AG09309 (cell line): Measurements from ENCODE around the gene RD3L.

Experiments
- DNase-seq: peaks from one replicate; pipeline ENCODE4 v3.0.0-alpha.2; 2010; ENCODE audit warnings: low read depth
- H3K4me3 ChIP-seq: 2 replicates; pipeline ENCODE4 v1.5.1; 2011; ENCODE audit warnings: mild to moderate bottlenecking, low read depth, low read length, moderate library complexity; ENCODE audit not compliant: control insufficient read depth
- TF ChIP-seq, protein P1 (sequence below): IDR thresholded peaks from 2 replicates; pipeline ENCODE4 v1.5.1; 2011; ENCODE audit warnings: mild to moderate bottlenecking, low read depth, low read length, inconsistent platforms; ENCODE audit not compliant: insufficient read depth, control insufficient read depth; ENCODE audit errors: missing control alignments

Gene RD3L

DNA sequence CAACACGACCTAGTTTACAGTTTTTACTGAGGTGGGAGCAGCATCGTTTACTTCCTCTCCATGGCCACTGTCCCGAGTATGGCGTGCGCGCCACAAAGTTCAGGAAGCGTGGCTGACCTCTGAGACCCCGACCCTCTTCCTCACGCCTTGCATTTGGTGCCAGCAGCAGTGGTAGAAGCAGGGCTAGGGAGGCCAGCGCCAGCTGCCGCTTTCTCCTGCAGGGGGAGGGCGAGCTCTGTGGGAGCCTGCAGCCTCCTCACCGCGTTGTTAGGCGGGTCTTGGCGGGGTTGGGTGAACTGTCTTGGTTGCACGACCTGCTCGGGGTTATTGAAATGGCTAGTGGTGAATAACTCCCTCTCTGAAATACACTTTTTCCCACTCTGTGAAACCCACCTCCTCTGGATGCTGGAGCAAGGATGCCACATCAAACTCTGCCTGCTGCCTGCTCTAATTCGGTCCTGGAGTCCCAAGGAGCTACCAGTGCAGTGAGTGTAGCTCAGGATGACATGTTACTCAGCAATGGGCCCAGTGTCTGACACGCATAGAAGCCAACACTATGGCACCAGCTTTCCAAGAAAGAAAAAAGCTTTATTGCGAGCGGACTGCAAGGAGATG lies 36.4 kb downstream of the RD3L start:
- H3K4me3 ChIP-seq, result no peak overlapping the region
- DNase-seq, result no peak
- TF ChIP-seq, protein P1, sequence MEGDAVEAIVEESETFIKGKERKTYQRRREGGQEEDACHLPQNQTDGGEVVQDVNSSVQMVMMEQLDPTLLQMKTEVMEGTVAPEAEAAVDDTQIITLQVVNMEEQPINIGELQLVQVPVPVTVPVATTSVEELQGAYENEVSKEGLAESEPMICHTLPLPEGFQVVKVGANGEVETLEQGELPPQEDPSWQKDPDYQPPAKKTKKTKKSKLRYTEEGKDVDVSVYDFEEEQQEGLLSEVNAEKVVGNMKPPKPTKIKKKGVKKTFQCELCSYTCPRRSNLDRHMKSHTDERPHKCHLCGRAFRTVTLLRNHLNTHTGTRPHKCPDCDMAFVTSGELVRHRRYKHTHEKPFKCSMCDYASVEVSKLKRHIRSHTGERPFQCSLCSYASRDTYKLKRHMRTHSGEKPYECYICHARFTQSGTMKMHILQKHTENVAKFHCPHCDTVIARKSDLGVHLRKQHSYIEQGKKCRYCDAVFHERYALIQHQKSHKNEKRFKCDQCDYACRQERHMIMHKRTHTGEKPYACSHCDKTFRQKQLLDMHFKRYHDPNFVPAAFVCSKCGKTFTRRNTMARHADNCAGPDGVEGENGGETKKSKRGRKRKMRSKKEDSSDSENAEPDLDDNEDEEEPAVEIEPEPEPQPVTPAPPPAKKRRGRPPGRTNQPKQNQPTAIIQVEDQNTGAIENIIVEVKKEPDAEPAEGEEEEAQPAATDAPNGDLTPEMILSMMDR, result no peak

DNA sequence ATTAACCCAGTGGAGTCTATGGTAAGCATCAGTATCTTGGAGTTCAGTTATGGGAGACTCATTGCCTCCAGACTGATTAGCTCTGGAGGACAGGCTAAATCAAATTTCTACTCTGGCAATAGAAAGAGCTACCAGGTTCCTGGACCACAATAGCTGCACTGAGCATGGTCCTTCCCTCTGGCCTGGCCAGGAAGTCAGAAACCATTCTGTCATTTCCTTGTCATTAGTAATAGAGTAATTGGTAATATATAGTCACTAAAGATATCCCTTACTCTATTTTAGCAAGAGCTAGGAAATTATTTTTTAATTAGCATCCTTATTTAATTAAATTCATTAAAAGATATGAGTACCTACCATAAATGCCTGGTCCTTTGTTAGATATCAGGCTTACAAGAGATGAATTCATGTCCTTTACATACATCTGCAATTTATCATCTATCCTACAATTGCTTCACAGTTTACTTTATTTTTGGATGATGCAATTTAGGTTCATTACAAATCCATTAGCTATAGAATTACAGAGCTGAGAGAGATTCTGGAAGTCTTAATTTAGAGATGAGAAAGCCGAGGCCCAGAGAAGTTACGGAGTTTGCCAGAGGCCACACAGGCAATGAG lies 37.7 kb downstream of the RD3L start:
- TF ChIP-seq, protein P1, result no peak
- DNase-seq, result no peak
- H3K4me3 ChIP-seq, result no peak overlapping the region

DNA sequence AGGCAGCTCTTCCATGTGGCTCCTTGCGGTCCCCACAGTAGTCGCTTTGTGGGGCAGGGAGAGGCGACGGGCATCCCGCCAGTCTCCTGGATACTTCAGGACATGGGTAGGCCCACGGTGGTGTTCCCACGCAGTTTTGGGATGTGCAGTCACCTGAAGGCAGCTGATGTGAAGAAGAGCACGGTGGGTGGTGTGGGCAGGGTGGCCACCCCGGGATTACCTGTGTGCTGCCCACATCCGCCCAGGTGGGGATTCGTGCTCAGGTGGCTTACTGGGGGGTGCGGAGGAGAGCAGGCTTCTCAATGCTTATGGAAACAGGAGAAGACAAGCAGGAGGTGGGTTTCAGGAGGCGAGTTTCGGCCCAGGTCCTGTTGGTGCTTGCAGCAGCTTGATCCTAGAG lies 42.5 kb downstream of the RD3L start:
- no peak for DNase-seq
- TF ChIP-seq, protein P1, result no peak
- H3K4me3 ChIP-seq, result no peak overlapping the region

DNA sequence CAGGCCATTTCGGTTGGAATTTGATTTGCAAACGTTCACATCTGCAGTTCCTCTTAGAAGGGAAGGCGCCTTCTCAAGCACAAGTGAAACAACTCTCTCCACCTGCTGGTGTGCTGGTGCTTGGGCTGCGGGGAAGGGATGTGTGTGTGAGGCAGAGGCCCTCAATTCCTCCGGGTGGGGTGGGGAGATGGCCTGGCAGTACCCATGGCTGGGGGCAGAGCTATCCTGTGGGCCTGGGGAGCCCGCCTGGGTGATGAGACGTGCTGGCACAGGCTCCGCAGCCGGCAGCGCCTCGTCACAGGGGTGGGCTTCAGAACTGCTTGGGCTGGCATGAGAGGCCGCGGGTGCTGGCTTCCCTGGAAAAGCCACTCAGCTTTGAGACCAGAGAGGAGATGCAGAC lies 43.0 kb downstream of the RD3L start:
- TF ChIP-seq, protein P1, result no peak
- DNase-seq, result no peak

DNA sequence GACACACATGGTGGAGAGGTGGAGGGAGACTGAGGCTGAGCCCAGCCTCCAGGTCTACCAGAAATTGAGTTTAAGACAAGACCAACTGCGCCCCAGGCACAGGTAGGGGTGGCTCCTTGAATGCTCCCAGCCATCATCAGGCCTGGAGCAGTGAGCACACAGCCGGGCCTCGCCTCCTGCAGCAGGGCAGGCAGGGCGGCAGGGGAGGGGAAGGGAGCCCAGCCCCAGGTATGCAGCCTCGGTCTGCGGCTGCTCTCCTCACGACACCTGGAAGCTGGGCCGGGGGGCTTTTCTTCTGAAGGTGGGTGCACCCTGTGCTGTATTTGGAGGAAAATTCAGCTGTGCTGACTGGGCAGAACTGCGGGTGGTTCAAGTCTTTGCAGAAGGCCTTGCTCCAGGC lies 43.6 kb downstream of the RD3L start:
- no peak overlapping the region for H3K4me3 ChIP-seq
- no peak for DNase-seq
- TF ChIP-seq, protein P1, result no peak

More for the DNA sequence above, 43.0 kb downstream of the RD3L start:
- H3K4me3 ChIP-seq, result no peak overlapping the region

DNA sequence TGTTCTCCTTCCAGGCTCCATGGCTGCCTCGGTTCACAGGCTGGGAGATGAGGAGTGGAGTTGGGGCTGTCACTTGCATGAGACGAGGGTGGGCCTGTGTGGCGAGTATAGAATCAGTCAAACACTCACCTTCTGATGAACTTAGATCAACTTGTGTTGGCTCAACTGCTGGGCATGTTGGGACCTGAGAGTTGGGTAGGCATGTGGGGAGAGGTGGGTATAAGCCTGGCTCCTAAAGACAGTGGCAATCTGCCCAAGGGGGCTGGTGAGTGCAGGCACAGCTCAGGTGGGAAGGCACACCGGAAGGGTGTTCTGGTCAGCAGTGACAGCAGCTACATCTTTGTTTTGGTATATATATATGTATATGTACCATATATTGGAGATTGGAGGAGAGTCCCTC lies 44.1 kb downstream of the RD3L start:
- no peak for DNase-seq
- TF ChIP-seq, protein P1, result no peak
- H3K4me3 ChIP-seq, result no peak overlapping the region
